GM21737 (cell line): ENCODE data around the gene SORCS2.

Experiments
- ATAC-seq: cut with Tn5 transposase; IDR thresholded peaks from one replicate; pipeline ENCODE4 v1.9.1; 2021; ENCODE audit warnings: mild to moderate bottlenecking, moderate library complexity; ENCODE audit not compliant: unreplicated experiment

SORCS2 gene

DNA sequence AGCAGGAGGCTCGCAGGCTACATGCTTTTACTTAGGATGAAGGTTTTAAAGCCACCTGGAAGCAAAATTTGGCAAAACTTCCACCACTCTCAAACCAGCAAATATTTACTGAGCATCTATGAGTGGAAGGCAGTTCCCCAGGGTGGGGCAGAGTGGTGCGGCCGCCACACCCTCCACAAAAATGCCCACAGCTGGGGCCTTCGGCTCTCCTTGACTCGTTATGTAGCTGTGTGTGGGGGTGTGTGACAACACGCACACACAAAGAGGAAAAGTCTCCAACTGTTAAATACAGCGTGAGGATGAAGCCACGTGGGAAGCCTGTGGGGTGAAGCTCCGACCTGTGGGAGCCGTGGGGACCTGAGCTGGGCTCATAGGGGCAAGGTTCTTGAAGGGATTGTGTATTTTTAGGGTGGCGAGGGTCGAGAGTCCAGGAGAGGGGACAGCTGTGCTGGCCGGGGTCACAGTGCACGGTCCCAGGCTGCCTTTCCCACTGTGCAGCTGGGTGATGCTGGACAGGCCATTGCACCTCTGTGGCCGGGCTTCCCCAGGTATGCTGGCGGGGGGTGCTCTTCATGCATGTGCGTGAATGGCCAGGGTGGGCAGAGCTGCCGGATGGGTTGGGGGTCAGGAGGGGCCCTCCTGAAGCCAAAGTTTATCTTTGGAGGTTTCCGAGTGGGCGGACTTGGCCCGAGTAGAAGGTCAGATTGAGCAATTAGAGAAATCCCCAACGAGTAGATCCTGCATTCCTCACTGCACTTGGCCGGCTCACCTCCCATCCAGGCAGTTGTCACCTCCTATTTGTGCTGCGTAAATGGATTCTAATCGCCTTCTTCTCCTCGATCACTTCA lies 25.4 kb downstream of the SORCS2 start:
- ATAC-seq: no peak

DNA sequence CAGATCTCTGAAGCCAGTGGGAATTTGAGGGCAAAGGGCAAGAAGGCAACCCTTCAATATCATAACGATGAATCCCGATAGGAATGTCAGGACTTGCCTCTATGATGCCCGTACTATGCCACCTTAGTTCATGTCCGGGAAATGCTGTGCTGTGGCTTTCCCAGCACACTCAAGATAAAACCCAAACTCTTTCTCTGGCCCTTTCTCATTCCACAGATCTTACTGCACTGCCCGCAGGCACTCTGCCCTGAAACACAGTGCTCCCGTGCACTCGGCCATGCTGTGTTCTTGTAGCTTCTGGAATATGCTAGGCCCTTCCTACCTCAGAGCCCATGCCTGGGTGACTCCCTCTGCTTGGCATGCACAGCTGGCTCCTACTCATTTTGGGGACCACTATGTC lies 26.3 kb downstream of the SORCS2 start:
- no peak for ATAC-seq

DNA sequence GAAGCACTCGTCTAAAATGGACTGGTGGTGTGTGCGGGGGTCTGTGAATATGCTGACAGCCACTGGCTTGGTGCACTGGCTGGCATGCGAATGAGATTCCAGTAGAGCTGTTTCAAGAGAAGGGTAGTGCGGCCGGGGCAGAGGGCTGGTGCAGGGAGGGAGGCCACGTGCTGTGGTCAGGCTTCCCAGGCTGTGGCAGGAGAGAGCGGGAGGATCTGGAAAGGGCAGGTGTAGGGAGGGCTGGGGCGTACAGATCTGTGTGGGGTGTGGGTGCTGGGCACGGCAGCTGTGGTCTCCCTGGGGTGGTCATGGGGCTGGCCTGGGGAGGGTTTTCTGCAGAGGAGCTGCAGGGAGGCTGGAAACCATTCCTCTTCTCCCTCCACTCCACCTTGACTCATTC lies 30.2 kb downstream of the SORCS2 start:
- ATAC-seq: no peak

DNA sequence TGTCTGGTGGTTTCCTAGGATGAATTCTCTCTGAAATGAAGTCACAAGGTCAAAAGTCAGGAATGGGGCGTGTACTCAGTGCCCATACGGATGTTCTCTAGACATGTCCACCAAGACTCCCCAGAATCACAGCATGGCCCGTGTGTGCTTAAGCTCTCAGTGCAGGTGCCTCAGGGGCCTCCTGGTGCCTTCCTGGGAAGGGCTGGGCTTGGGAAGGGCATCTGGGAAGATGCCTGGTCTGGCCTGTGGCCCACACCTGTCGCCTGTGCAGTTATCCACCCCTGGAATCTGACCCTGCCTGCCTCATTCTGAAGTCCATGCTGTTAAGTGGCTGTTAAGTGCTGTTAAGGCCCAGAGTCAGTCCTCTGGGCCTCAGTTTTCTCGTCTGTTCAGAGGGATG lies 31.2 kb downstream of the SORCS2 start:
- no peak for ATAC-seq

DNA sequence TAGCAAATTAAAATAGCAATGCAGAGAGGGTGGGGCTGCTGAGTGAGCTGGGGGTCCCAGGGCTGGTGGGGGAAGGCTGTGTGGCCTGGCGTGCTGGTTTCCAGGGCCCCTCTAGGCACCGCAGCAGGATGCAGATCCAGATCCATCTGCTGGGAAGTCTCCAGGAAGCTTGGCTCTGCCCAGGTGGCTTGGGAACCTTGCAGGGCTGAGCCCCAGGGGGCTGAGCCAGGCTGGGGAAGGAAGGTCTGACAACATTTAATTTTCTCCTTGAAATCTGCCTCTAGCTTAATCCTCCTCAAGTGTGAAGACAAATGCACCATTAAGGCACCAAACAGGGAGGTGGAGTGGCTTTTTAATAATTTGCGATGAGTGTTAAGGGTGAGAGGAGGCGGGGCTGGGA lies 31.7 kb downstream of the SORCS2 start:
- ATAC-seq: no peak

DNA sequence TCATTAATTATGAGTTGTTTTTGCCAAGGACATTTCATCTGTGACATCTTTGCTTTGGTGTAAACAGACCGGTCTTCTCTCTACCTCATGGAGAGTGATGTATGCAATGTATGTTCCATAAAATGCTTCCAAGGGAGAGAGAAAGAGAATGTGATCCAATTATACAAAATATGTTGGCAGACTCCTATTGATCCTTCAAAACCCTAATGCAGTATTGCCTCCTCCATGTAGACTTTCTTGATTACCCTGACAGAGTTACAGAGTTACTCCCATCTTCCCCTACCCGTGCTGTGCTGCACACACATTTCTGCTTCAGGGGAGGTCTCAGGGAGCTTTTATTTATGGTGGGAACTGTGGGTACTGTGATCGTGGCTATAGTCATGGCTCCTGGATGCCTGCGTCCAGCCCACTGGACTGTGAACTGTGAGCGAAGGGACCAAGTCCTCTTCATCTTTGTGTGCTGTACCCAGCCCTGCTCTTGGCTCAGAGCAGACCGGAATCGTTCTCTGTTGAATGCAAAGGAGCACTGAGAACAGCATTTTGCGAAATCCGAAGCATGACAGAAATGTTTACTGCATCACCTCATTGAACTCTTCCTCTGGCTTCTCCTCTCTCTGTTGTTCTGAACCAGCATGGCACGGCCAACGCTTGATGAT lies 32.7 kb downstream of the SORCS2 start:
- ATAC-seq: no peak

DNA sequence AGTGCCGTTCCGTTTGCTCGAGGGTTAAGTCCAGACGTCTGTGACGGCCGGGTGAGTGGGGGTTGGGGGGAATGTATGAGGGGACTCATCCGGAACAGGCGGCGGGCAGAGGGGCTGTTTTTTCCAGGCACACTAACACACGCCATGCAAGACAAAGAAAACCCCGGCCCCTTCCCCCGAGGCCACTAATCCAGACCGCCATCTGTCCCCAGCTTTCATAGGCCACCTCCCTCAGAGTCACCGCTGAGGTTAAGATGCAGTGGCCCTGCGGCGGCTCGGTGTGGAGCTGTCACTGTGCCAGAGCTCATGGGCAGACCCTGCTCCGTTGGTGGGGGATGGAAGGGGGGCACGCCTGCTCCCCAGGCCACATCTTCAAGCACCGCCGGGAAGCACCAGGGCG lies 34.1 kb downstream of the SORCS2 start:
- ATAC-seq: no peak

DNA sequence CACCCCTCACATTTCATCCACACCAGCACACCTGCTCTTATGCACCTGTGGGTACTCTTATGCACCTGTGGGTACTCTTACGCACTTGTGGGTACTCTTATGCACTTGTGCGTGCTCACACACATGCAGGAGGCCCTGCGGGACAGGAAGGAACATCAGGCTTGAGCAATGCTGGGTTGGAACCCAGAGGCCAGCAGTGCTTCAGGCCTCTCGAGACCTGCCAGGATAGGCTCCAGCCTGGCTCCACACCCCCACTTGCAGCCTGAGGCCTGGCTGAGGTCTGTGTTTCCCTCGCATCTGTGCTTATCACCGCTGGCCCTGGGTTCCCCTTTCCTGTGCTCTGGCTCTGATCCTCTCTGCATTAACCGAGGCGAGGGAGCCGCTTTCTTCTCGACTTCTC lies 34.7 kb downstream of the SORCS2 start:
- no peak for ATAC-seq

DNA sequence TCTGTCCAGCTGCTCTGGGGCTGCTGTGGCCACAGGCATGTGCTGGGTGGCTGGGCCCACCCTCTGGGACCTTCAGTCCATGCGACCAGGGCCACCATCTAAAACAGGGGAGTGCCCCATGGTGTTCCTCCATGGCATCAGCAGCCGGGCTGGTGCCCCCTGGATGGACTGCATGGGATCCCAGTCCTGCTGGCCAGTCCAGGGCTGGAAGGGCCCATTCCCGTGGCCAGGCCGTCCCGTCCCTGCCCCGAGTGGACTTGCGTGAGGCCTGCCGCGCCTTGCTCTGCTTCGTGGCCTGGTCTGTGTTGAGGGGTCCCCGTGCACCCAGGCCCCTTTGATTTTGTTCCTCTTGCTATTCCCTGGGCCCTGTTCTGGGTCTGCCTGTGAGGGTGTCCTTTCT lies 36.4 kb downstream of the SORCS2 start:
- no peak for ATAC-seq

DNA sequence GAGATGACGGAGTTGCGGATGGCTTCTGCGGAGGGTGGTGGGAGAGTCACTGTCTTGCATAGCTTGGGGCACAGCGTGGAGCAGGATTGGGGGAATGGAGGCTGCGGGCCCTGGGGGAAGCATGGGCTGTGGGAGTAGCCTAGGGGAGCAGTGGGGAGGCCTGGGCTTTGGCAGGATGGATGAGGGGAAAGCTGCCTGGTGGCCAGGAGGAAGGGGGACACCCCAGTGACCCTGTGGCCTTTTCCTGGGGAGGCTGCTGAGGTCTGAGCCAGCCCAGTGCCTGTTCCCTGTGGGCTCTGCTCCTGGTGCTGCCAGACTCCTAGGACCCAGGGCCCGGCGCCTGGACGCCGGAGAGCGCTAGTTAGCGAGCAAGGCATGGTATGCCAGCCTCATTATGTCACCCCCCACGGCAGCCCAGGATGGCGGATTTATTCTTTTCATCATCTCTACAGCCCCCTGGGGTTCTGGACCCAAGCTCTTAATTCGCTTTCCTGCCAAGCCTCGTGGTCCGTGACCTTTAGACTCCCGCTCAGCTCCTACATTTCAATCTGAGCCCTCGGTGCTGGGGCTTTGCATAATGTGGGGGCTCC lies 39.8 kb downstream of the SORCS2 start:
- ATAC-seq: no peak

DNA sequence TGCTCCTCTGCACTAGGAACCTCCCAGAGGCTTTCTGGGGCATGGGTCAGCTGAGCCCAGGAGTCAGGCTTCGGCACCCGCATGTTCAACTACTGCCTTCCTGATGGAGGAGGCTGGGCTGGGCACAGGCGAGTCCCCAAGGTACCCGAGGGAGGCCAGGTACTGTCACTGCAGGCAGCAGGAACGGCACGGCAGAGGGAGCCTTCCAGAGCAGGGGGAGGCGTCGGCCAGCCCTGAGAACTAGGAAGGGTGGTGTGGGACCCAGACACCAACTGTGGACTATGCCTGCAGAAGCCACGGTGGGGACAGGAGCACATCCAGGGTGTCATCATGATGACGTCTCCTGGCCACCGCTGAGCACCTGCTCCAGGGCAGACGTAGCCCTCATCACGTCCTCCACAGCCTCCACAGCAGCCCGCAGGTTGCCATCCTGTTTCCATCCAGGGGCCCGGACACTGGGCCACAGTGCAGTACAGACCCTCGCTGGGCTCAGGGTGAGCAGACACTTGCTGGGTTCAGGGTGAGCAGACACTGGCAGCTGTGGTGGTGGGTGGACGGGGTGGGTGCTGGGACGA lies 40.8 kb downstream of the SORCS2 start:
- no peak for ATAC-seq

DNA sequence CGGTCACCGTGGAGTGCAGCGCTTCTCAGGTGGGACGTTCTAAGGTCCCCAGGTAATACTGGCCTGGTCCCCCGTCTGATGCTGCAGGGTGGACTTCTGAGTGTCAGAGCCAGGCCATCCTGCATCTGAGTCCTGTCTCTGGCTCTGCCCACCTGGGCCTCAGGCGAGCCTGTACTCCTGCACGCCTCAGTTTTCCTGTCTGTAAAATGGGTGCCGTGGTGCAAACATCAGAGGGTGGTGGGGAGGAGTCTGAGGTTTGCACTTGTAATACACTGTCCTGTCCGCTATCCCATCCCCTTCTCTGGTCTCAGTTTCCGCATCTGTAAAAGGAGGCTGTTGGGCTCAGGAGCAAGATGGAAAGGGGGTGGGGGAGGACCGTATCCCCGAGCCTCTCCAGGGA lies 41.3 kb downstream of the SORCS2 start:
- ATAC-seq: no peak

DNA sequence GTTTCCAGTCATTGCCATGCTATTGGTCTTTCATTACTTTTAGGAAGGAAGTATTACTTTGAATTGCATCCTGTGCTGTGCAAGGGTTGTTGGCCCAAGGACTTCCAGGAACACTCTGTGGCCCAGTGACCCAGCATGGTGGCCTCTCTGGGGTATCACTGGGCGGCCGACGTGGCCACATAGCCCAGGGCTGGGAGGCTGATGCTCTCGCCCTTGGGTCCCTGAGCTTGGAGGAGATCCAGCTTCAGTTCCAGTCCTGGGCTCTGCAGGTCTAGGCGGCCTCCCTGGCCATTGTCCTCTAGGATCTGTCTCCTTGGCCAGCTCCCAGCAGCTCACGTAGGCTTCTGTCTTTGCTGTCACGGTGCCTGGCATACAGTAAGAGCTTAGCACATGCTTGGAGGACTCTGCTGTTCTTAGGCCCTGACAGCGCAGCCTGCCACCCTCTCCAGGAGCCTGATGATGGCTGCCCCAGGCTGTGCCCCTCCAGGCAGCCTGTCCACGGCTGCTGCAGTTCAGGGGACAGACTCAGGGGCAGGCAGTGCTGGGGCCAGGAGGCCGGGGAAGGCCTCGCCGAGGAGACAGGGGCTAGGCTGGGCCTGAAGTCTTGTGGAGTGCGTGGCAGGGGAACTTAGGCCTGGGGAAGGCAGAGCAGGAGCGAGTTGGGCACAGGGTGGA lies 42.2 kb downstream of the SORCS2 start:
- ATAC-seq: no peak

DNA sequence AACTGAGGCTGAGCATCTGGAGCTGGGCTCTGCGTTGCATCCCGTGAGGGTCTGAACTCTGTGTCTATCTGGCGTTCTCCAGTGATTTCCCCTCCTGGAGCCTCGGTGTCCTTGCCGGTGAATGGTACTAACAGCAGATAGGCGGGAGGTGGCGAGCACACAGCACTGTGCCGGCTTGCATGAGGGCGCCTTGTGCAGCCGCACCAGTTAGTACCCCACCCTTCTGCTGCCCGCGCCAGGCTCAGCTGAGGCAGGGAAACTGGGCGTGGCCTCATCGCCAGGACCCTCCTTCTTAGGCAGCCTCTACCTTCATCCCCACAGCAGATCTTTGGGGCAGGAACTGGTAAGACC lies 42.7 kb downstream of the SORCS2 start:
- ATAC-seq: no peak

DNA sequence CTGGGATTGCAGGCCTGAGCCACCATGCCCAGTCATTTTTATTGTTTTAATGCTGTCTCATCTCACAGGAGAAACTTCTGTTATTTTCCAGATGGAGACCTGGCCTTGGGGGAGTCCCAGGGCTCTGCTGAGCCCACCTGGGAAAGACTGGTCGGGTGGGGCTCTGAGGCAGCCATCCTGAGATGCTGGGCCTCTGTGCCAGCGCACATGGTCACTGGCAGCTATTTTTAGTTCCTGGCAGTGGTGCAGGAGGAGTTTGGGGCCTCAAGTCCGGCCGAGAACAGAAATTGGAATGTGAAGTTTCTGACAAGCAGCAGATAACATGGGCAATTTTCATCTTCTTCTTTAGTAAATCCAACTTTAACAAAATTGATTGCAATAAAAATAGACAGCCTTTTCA lies 44.5 kb downstream of the SORCS2 start:
- ATAC-seq: no peak

DNA sequence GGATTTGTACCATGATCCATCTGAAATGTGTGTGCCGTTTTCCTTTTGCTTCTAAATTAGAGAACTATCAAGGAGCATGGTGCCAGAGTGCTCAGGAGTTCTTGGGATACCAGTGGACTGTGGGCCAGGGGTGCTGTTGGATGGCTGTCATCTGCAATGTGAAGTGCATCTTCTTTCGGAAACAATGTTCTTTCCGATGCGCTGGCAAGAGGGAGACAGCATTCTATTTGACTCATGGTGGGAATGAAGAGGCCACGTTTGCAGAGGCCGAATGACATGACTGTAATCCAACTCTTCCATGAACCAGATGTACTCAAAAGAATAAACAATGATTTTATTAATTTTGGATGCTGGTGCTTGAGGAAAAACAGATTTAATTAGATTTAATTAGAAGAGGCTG lies 45.5 kb downstream of the SORCS2 start:
- no peak for ATAC-seq

DNA sequence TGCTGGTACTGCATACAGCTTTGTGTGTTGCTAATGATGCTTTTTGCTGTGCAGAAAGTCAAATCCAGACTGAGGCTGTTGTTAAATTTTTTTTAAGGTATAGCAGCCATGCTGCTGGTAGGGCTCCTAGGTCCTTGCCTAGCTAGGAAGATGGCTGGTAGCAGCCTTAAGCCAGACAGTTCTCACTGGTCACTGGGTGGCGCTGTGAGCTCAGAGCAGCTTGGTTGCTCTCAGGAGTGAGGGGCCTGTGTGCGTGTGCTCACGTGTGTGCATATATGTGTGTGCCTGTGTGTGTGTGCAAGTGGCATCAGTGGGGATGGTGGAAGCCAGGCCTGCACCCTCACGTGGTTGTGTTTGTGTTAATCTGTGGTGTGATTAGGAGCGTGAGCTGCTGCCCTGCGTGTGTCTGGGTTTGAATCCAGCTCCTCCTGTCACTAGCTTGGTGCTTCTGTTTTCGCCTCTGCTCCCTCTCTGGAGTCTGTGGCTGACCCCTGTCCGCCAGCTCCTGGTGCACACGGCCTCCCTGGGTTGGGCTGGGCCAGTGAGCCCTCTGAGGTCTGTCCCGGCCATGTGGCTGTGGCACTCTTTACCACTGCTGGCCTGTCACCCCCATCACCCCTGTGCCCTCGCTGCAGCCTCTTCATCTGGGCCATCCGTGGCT lies 46.1 kb downstream of the SORCS2 start:
- ATAC-seq: no peak

DNA sequence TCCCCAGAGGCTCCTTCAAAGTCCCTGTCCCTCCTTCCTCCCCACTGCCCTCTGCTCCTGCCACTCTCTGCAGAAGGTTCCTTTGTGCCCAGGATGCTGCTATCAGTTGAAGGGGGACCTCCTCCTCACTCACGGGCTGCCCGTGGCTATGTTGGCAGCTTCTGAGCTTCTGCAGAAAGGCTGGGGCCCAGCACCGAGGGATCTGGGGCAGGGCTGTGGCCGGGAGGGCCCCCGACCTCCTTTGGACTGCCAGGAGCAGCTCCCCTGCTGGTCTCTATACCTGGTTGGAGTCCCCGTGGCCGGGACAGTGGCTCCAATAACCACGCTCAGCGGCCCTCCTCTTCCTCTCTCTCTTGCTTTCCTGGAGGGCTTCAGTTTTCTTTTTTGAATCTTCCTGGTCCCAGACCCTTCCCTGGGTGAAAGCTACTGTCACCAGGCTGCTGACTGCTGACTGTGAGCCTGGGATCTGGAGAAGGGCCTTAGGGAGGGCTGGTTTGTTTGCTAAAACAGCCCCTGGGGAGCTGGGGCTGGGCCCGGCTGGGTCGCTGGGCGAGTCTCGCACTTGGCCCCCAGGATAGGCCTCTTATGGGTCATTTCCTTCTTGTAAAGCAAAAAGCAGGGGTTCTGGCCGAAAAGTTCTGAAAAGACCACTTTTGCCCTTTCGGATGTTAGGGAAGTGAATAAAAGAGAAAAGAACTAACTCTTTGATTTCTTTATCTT lies 46.9 kb downstream of the SORCS2 start:
- no peak for ATAC-seq

DNA sequence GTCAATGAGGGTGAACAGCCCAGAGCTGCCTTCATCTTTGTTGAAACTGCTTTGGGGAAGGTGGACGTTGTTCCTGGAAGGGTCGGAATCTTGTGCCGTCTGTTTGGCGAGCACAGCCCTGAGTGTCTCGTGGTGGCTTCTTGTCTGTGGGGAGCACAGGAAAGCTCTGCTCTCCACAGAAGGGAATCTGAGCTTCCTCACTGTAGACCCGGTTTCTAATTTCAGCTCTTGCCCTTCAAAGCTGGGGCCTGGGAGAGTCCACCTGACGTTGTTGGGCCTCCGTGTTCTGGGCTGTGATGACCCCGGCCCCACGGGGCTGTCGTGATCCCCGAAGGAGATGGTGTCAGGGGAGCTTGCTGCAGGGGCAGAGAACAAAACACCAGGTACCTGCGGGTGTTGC lies 47.5 kb downstream of the SORCS2 start:
- ATAC-seq: no peak

DNA sequence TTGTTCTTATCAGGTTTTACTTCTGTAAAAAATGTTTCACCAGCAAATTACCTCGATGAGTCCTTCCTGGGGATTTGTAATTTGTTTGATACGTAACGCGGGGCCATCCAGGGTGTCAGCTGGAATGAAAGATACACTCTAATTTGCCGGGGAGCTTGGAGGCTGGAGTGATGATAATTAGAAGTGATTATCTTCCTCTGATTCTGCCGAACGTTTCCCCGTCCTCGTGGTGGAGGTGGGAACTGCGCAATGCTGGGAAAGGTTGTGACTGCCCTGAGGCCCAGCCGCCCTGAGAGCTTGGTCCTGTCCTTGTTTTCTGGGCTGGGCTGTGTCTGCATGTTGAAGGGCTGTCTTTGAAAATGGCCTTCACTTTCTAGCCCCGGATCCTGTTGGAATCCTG lies 48.0 kb downstream of the SORCS2 start:
- ATAC-seq: no peak
